PC-9 (cell line): ENCODE data around the gene NUP205.

Experiments used
- CTCF ChIP-seq: fragments of 200-600 bp; sonication (generic); conservative IDR thresholded peaks from 2 replicates; pipeline ENCODE4 v1.6.1; 2017; ENCODE audit warnings: mixed run types, antibody characterized with exemption, mild to moderate bottlenecking, moderate library complexity
- EZH2 ChIP-seq: fragments of 200-600 bp; sonication (generic); IDR thresholded peaks from 2 replicates; pipeline ENCODE4 v1.8.0; 2017; ENCODE audit warnings: antibody characterized with exemption, low read depth

DNA sequence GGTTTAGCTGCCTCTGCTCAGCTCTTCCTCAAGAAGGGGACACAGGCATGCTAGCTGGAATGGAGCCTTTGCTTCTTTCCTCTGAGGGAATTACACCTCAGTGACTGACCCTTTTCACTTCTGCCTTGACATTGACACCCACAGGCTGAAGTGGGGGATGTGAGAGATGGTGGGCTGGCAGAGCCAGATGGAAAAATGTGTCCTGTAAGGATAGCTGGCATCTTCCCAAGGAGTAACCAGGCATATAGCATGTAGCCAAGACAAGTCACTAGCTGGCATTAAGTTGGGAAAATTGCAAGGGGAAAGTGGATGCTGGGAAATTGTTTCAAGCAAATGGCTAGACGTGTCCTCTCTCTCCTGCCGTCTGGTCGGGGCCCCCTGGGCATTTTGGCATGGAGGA lies 124.5 kb downstream of the NUP205 start:
- no peak for TF ChIP-seq CTCF
- TF ChIP-seq EZH2, result no peak
